ENCODE data around the gene C17orf113.
A peak's percentile ranks its signal among the peaks of the same experiment; 100 is the strongest.
"Not testable (repeated sequence)": the region's sequence is repeated elsewhere in the genome, so short reads cannot be mapped to it uniquely, and the experiment has no call there.

C17orf113 gene

GRCh38 chr17:42019509-42020404, 30.6 kb downstream of the C17orf113 start, which contains the start of gene NKIRAS2:
Gene NKIRAS2 (plus strand): TSS chr17:42020090. CDS start chr17:42021578, 1,488 bp downstream.
- peak; percentile 93 for DNase-seq (ENCODE audit: low read depth)
- peak within 1 kb of the TSS; percentile 91 for H3K4me3 ChIP-seq (ENCODE audit: low read depth, low read length)
- TF ChIP-seq CTCF (conservative IDR thresholded peaks at IDR 0.05; ENCODE audit: low read depth, low read length) = peak; percentile 83

GRCh38 chr17:42018988-42019387, 31.4 kb downstream of the C17orf113 start:
- no peak overlapping the region for H3K4me3 ChIP-seq (ENCODE audit: low read depth, low read length)
- TF ChIP-seq CTCF (conservative IDR thresholded peaks at IDR 0.05; ENCODE audit: low read depth, low read length) = no peak
- no peak for DNase-seq (ENCODE audit: low read depth)

DNA sequence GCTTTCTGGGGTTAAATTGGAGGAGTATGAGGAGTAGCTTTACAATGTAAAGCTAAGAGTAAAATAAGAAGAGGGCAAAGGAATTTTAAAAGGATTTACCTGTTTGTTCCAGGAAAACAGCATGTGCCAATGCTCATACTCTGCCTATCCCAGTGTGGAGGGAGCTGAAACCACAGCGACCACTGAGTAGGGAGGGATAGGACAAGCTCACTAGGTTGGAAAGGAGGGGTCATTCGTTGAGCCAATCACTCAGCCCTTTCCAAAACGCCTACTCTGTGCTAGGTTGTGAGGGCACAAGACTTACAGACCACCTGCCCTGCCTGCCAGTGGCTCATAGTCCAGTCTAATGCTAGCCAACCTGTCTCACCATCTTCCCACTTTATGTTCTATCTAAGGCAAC, 32.1 kb downstream of the C17orf113 start:
- DNase-seq (ENCODE audit: low read depth) = no peak
- peak overlapping the region; percentile 100 for H3K4me3 ChIP-seq (ENCODE audit: low read depth, low read length)
- TF ChIP-seq CTCF (conservative IDR thresholded peaks at IDR 0.05; ENCODE audit: low read depth, low read length) = no peak

DNA sequence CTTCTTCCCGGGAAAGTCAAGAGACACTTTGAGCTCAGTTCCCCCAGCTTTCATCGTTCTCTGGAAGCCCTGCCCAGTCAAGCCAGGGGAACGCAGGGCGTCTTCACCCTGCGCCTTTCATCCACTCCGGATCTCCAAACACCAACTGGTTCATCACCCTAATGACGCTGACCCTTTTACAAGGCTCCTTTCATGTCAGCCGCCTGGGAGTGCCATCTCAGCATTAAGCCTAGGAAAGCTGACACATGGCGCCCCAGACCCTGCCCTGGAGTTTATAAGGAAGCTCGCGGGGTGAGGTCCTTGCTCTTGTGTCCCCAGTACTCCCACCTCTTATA, 32.6 kb downstream of the C17orf113 start:
- H3K4me3 ChIP-seq (ENCODE audit: low read depth, low read length) = peak overlapping the region; percentile 100
- TF ChIP-seq CTCF (conservative IDR thresholded peaks at IDR 0.05; ENCODE audit: low read depth, low read length) = no peak
- no peak for DNase-seq (ENCODE audit: low read depth)

DNA sequence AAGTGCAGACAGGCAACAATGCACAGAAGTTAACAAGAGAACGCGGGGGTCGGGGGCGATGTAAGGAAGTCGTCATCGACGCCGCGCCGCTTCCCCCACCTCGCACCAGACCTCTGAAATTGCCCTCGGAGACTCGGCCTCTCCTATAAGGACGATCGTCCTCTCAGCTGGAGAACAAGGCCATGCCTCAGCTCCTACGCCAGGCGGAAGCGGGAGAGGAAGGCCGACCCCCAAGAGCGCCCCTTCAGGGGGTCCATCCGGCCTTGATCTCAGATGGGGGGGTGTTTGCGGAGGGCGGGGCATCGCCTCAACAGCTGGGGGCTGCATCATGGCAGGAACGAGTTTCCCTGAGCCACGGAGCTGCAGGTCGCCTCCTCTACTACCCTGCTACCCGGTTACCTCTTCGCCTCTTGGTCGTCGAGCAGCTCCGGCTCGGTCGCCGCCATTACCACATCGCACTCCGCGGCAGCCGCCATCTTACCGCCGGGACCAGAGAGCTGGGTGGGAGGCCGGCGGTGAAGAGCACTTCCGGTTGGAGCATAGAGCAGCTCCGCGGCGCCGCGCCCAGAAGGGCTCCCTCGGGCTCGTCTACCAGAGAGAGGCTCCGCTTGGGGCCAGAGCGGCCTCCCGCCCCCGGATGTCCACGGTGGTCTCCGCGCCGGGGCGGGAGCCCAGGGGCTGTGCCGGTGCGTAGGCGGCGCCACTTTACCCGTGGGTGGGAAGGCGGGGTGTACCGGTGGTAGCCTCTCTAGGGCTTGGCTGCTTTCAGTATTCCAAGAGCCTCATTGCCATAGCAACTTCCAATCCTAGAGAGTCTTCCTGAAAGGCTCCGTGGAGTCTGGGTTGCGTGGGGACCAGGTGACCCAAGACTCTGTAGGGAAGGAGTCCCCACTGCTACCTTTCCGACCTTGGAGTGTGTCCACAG, 33.2 kb downstream of the C17orf113 start, which contains the start of gene DNAJC7:
TSS of gene DNAJC7 (minus strand) at position 499 of the 925 bp plus-strand sequence. CDS start at position 476, 23 bp downstream.
- DNase-seq (ENCODE audit: low read depth) = peak; percentile 93
- H3K4me3 ChIP-seq (ENCODE audit: low read depth, low read length) = peak within 1 kb of the TSS; percentile 100
- TF ChIP-seq CTCF (conservative IDR thresholded peaks at IDR 0.05; ENCODE audit: low read depth, low read length) = no peak

DNA sequence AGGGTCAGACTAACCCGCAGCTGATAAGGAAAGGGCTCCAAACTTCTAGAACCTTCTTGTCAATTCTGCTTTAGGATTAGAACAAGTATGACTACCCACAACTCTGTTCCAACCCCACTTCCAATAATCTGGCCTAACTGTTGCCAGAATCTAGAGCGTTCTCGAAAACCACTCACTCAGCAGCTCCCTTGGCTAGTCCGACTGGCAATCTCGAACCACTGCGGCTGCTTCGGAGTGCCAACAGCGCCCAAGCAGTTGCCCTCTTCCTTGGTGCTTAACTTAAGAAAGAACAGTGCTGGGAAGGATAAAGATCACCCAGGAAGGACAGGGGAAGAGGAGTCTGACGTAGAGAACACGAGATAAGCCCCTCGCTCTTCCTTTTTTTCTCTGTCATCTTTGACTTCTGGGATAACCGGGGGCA, 34.0 kb downstream of the C17orf113 start:
- no peak for TF ChIP-seq CTCF (conservative IDR thresholded peaks at IDR 0.05; ENCODE audit: low read depth, low read length)
- DNase-seq (ENCODE audit: low read depth) = peak; percentile 24
- H3K4me3 ChIP-seq (ENCODE audit: low read depth, low read length) = peak overlapping the region; percentile 100

DNA sequence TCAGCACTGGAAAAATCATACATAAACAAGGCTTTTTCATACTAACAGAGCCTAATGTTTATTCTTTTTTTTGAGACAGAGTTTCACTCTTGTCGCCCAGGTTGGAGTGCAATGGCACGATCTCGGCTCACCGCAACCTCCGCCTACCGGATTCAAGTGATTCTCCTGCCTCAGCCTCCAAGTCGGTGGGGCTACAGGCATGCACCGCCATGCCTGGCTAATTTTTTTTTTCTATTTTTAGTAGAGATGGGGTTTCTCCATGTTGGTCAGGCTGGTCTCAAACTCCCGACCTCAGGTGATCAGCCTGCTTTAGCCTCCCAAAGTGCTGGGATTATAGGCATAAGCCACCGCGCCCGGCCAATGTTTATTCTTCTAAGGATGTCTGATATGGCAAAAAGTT, 36.7 kb downstream of the C17orf113 start:
- not testable (repeated sequence) for H3K4me3 ChIP-seq (ENCODE audit: low read depth, low read length); DNase-seq (ENCODE audit: low read depth)

DNA sequence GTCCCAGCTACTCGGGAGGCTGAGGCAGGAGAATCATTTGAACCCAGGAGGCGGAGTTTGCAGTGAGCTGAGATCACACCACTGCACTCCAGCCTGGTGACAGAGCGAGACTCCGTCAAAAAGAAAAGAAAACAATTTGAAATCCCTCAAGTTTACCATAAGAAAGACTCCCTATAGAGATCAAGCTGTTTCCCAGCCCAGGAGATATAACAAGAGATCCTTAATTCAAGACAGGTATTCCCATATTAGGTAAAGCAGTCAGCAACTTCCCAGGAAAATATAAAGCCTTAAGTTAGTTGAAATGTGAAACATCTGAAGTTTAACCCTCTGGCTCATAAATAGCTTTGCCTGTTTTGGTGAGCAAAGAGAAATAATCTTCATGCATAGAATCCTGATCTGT, 38.0 kb downstream of the C17orf113 start:
- DNase-seq (ENCODE audit: low read depth) = not testable (repeated sequence)

More for the DNA sequence above, 38.0 kb downstream of the C17orf113 start:
- H3K4me3 ChIP-seq (ENCODE audit: low read depth, low read length) = not testable (repeated sequence)
